ENCODE results near the gene SOAT1.

DNA sequence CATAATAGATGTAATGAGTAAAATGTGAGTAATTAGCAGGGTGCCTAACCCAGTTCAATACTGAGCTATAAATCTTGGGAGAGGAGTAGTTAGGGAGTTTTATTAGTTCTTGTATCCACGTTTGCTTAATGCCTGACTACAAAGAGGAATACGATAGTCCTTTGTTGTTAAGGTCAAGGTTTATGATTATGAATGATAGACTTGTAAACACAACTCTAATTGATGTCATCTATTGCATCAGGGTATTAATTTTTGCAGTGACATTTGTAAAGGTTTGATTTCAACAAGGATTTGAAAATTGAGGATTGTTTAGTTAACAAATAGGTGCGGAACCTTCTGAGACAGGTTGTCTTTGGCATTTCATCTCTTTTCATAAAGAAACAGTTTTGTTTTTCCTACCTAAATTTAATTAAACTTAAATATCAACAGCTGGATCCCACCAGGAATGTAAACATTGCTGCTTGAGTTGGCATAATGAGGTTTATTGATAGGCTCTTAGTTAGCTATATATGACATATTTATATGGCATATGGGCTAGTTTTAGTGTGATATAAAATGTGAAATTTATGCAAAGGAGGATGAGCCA is 9.7 kb downstream of the SOAT1 start:
- TF ChIP-seq, protein P1, sequence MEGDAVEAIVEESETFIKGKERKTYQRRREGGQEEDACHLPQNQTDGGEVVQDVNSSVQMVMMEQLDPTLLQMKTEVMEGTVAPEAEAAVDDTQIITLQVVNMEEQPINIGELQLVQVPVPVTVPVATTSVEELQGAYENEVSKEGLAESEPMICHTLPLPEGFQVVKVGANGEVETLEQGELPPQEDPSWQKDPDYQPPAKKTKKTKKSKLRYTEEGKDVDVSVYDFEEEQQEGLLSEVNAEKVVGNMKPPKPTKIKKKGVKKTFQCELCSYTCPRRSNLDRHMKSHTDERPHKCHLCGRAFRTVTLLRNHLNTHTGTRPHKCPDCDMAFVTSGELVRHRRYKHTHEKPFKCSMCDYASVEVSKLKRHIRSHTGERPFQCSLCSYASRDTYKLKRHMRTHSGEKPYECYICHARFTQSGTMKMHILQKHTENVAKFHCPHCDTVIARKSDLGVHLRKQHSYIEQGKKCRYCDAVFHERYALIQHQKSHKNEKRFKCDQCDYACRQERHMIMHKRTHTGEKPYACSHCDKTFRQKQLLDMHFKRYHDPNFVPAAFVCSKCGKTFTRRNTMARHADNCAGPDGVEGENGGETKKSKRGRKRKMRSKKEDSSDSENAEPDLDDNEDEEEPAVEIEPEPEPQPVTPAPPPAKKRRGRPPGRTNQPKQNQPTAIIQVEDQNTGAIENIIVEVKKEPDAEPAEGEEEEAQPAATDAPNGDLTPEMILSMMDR (IDR thresholded peaks at IDR 0.05; ENCODE audit: insufficient read depth, low read depth, low read length) = no peak
- TF ChIP-seq EZH2 (IDR thresholded peaks at IDR 0.05; ENCODE audit: insufficient read depth, low read length) = no peak
